SK-N-SH (cell line): ENCODE measurements around the gene TRIML1. TPM values are rescaled to one million over a fixed set of nuclear protein-coding genes. Genes with fewer than 3 reads are reported as not detected.

Experiments used
- CTCF ChIA-PET: fragments of 300-600, 350-600 bp; formaldehyde crosslinking; extraction: SDS; loops from one replicate; lab custom pipeline; 2021; lab: Yijun Ruan, JAX
- POLR2A ChIA-PET: fragments of 350-600 bp; sonication (Branson Sonifier 250); formaldehyde crosslinking; extraction: SDS; loops from one replicate; lab custom pipeline; 2020; ENCODE audit warnings: antibody characterized with exemption, inconsistent platforms; lab: Yijun Ruan, JAX
- DNase-seq: peaks from one replicate; pipeline ENCODE4 v3.0.0; 2012
- H2AFZ ChIP-seq: fragments of 200-600 bp; sonication (generic); 2 replicates; pipeline ENCODE4 v1.8.1; 2016; ENCODE audit warnings: antibody characterized with exemption, mild to moderate bottlenecking, low read depth
- H3F3A ChIP-seq: fragments of 200-600 bp; sonication (generic); replicated peaks from 2 replicates; pipeline ENCODE3; 2016; ENCODE audit warnings: antibody characterized with exemption, mild to moderate bottlenecking; ENCODE audit not compliant: insufficient read depth
- H3K27ac ChIP-seq, 2 experiments: fragments of 200-500 bp in 1 of 2; fragments of 200-600 bp in 1 of 2; sonication (Bioruptor generic) in 1 of 2; sonication (generic), shearing (Covaris generic) in 1 of 2; 2 replicates each; pipeline versions ENCODE4 v1.5.1 to v1.6.1; 2014 to 2016; ENCODE audit warnings: low read depth in 2 of 2, inconsistent platforms in 1 of 2, low read length in 1 of 2, mild to moderate bottlenecking in 1 of 2, mixed read lengths in 1 of 2
- H3K27me3 ChIP-seq: fragments of 200-600 bp; sonication (generic), shearing (Covaris generic); 2 replicates; pipeline ENCODE4 v1.6.1; 2016; ENCODE audit warnings: mixed run types; ENCODE audit not compliant: insufficient read depth
- H3K36me3 ChIP-seq, 2 experiments: fragments of 200-500 bp in 1 of 2; fragments of 200-600 bp in 1 of 2; sonication (Bioruptor generic) in 1 of 2; sonication (generic) in 1 of 2; replicated peaks in 1 of 2; 2 replicates each; pipeline versions ENCODE3 to v1.5.1; 2014 to 2016; ENCODE audit warnings: low read length in 1 of 2, mild to moderate bottlenecking in 1 of 2; ENCODE audit not compliant: insufficient read depth in 2 of 2, control insufficient read depth in 1 of 2
- H3K4me1 ChIP-seq, 2 experiments: fragments of 200-500 bp in 1 of 2; fragments of 200-600 bp in 1 of 2; sonication (Bioruptor generic) in 1 of 2; sonication (generic), shearing (Covaris generic) in 1 of 2; 2 replicates each; pipeline versions ENCODE4 v1.5.1 to v1.6.1; 2014 to 2016; ENCODE audit warnings: low read depth in 1 of 2, low read length in 1 of 2, mixed run types in 1 of 2; ENCODE audit not compliant: insufficient read depth in 2 of 2, control insufficient read depth in 1 of 2
- H3K4me2 ChIP-seq: fragments of 200-600 bp; sonication (generic), shearing (Covaris generic); 2 replicates; pipeline ENCODE4 v1.6.1; 2017; ENCODE audit warnings: mixed run types
- H3K4me3 ChIP-seq, 2 experiments: fragments of 200-500 bp in 1 of 2; fragments of 200-600 bp in 1 of 2; sonication (Bioruptor generic) in 1 of 2; sonication (generic), shearing (Covaris generic) in 1 of 2; 2 replicates each; pipeline versions ENCODE4 v1.5.1 to v1.8.1; 2014 to 2016; ENCODE audit warnings: low read depth in 2 of 2, inconsistent platforms in 1 of 2, low read length in 1 of 2, mild to moderate bottlenecking in 1 of 2, mixed read lengths in 1 of 2, moderate library complexity in 1 of 2
- H3K79me2 ChIP-seq: fragments of 200-600 bp; sonication (generic); 2 replicates; pipeline ENCODE4 v1.8.1; 2017; ENCODE audit warnings: mild to moderate bottlenecking; ENCODE audit not compliant: insufficient read depth
- H3K9ac ChIP-seq: fragments of 200-600 bp; sonication (generic); 2 replicates; pipeline ENCODE4 v1.6.1; 2017; ENCODE audit warnings: mixed run types
- H3K9me2 ChIP-seq: fragments of 200-600 bp; sonication (generic); 2 replicates; pipeline ENCODE4 v1.6.1; 2017; ENCODE audit warnings: mixed run types
- H3K9me3 ChIP-seq: fragments of 200-600 bp; sonication (generic); 2 replicates; pipeline ENCODE4 v1.6.1; 2017; ENCODE audit warnings: mixed run types, mild to moderate bottlenecking, moderate library complexity
- H4K20me1 ChIP-seq: fragments of 200-600 bp; sonication (generic); 2 replicates; pipeline ENCODE4 v1.6.1; 2017; ENCODE audit warnings: mild to moderate bottlenecking, mixed run types; ENCODE audit not compliant: insufficient read depth
- CHD2 ChIP-seq: fragments of 150-350 bp; IDR thresholded peaks from 2 replicates; pipeline ENCODE4 v1.6.1; 2018; ENCODE audit warnings: low read length; ENCODE audit not compliant: partially characterized antibody
- FOSL2 ChIP-seq: IDR thresholded peaks from 2 replicates; pipeline ENCODE4 v1.4.0; 2012; ENCODE audit warnings: low read depth, mild to moderate bottlenecking, moderate library complexity, borderline replicate concordance
- RAD21 ChIP-seq: IDR thresholded peaks from 2 replicates; pipeline ENCODE4 v1.6.1; 2012; ENCODE audit warnings: mild to moderate bottlenecking, low read length
- RCOR1 ChIP-seq: fragments of 150-350 bp; IDR thresholded peaks from 2 replicates; pipeline ENCODE4 v1.6.1; 2017; ENCODE audit warnings: antibody characterized with exemption, low read length
- RFX5 ChIP-seq: IDR thresholded peaks from 2 replicates; pipeline ENCODE4 v1.6.1; 2012; ENCODE audit warnings: mild to moderate bottlenecking, improper control_type of control experiment, low read length
- RXRA ChIP-seq: IDR thresholded peaks from 2 replicates; pipeline ENCODE4 v1.4.0; 2012; ENCODE audit warnings: low read depth, mild to moderate bottlenecking, borderline replicate concordance
- TAF1 ChIP-seq: IDR thresholded peaks from 2 replicates; pipeline ENCODE4 v1.6.1; 2012; ENCODE audit warnings: low read depth, mild to moderate bottlenecking, low read length, moderate library complexity, borderline replicate concordance
- YY1 ChIP-seq: IDR thresholded peaks from 2 replicates; pipeline ENCODE4 v1.4.0; 2012; ENCODE audit warnings: low read depth, mild to moderate bottlenecking
- WGBS: methylation state at CpG from one replicate; pipeline ENCODE4 v1.1.6; 2017; ENCODE audit warnings: low lambda C conversion rate; 5-methylcytosine and 5-hydroxymethylcytosine counted together
- polyA plus RNA-seq, 3 experiments: library from polyadenylated mRNA; depleted of rRNA; stranded (reverse); fragments of >200 nt; gene quantifications; 2 replicates each; pipeline ENCODE4 v1.2.3, GENCODE V29; 2012
- TF ChIP-seq, protein P1 (sequence below): IDR thresholded peaks from 2 replicates; pipeline ENCODE4 v1.4.0; 2012; ENCODE audit warnings: low read depth, borderline replicate concordance
- TF ChIP-seq, protein P2 (sequence below): fragments of 150-350 bp; IDR thresholded peaks from 2 replicates; pipeline ENCODE4 v1.6.1; 2016; ENCODE audit warnings: mild to moderate bottlenecking, low read depth, low read length
- TF ChIP-seq, protein P3 (sequence below): fragments of 150-350 bp; IDR thresholded peaks from 2 replicates; pipeline ENCODE4 v1.6.1; 2017; ENCODE audit warnings: antibody characterized with exemption, low read length, low read depth, borderline replicate concordance

TRIML1 gene
- polyA plus RNA-seq, 1 of the 3 experiments (the other 2 are of a cell fraction) = not detected

DNA sequence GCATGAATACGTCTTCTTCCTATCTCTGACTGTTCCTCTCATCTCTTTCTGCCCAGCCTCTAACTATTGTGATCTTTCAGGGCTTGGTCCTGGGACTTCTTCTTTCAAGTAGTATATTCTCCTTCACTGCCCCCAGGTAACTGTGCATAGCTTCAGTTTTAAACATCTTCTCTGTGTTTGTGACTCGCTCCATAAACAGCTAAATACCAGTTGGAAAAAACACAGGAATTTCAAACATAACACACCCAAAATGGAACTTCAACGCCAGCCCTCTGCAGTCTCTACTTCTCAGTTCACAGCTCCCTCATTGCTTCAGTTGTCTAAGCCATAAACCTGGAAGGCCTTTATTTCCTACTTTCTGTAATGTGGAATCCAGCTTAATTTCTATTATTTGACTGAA lies 46.4 kb upstream of the TRIML1 start:
- ChIA-PET CTCF (no interaction called here), POLR2A (no interaction called here)
- no peak overlapping the region for H2AFZ ChIP-seq
- H3K9me2 ChIP-seq = no peaks in the 10 kb centered on the region
- no peaks in the 10 kb centered on the region for H4K20me1 ChIP-seq
- no peak overlapping the region for H3K4me3 ChIP-seq
- DNase-seq = no peak
- no peaks in the 10 kb centered on the region for H3K9me3 ChIP-seq
- no peaks in the 10 kb centered on the region for H3K27me3 ChIP-seq
- H3K27ac ChIP-seq = no peak overlapping the region
- no peaks in the 10 kb centered on the region for H3K4me1 ChIP-seq
- H3K36me3 ChIP-seq = no peaks in the 10 kb centered on the region
- H3F3A ChIP-seq = no peaks in the 10 kb centered on the region
- H3K4me2 ChIP-seq = no peak overlapping the region
- H3K79me2 ChIP-seq = no peaks in the 10 kb centered on the region
- 29% methylated on average over 3 of the region's 3 CpGs for WGBS
- TF ChIP-seq, protein P1, sequence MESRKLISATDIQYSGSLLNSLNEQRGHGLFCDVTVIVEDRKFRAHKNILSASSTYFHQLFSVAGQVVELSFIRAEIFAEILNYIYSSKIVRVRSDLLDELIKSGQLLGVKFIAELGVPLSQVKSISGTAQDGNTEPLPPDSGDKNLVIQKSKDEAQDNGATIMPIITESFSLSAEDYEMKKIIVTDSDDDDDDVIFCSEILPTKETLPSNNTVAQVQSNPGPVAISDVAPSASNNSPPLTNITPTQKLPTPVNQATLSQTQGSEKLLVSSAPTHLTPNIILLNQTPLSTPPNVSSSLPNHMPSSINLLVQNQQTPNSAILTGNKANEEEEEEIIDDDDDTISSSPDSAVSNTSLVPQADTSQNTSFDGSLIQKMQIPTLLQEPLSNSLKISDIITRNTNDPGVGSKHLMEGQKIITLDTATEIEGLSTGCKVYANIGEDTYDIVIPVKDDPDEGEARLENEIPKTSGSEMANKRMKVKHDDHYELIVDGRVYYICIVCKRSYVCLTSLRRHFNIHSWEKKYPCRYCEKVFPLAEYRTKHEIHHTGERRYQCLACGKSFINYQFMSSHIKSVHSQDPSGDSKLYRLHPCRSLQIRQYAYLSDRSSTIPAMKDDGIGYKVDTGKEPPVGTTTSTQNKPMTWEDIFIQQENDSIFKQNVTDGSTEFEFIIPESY = no peak
- H3K9ac ChIP-seq = no peak overlapping the region

DNA sequence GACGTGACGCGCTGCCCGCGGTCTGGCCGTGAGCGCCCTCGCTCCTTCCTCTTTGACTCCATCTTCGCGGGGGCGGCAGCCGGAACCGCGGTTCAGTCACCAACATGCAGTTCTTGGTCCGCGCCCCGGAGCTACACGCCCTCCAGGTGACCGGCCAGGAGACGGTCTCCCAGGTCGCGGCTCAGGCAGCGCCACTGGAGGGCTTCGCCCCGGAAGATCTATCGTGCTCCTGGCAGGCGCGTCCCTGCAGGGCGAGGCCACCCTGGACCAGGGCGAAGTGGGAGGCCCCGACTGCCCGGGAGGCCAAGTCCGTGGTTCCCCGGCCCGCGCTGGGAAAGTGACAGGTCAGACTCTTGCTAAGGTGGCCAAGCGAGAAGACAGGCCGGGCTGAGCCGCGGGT lies 32.8 kb upstream of the TRIML1 start:
- no peak overlapping the region for H3K4me3 ChIP-seq
- TF ChIP-seq, protein P2, sequence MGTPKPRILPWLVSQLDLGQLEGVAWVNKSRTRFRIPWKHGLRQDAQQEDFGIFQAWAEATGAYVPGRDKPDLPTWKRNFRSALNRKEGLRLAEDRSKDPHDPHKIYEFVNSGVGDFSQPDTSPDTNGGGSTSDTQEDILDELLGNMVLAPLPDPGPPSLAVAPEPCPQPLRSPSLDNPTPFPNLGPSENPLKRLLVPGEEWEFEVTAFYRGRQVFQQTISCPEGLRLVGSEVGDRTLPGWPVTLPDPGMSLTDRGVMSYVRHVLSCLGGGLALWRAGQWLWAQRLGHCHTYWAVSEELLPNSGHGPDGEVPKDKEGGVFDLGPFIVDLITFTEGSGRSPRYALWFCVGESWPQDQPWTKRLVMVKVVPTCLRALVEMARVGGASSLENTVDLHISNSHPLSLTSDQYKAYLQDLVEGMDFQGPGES = no peak
- TF ChIP-seq, all 33 proteins: peak for 0
- Histone ChIP-seq H3K79me2 (no peaks in the 10 kb centered on the region), H3K9me3 (no peaks in the 10 kb centered on the region), H3K27me3 (no peaks in the 10 kb centered on the region), H3K9me2 (no peaks in the 10 kb centered on the region), H4K20me1 (no peaks in the 10 kb centered on the region), H3K36me3 (no peaks in the 10 kb centered on the region), H3K9ac (no peak overlapping the region), H3K27ac (no peak overlapping the region), H3F3A (peaks cover 4% of the 10 kb centered on the region), H3K4me1 (no peaks in the 10 kb centered on the region), H3K4me2 (no peak overlapping the region), H2AFZ (no peak overlapping the region)
- 84% methylated on average over 32 of the region's 40 CpGs for WGBS
- POLR2A ChIA-PET = no interaction called here
- CTCF ChIA-PET = no interaction called here
- peak; percentile 13 for DNase-seq

DNA sequence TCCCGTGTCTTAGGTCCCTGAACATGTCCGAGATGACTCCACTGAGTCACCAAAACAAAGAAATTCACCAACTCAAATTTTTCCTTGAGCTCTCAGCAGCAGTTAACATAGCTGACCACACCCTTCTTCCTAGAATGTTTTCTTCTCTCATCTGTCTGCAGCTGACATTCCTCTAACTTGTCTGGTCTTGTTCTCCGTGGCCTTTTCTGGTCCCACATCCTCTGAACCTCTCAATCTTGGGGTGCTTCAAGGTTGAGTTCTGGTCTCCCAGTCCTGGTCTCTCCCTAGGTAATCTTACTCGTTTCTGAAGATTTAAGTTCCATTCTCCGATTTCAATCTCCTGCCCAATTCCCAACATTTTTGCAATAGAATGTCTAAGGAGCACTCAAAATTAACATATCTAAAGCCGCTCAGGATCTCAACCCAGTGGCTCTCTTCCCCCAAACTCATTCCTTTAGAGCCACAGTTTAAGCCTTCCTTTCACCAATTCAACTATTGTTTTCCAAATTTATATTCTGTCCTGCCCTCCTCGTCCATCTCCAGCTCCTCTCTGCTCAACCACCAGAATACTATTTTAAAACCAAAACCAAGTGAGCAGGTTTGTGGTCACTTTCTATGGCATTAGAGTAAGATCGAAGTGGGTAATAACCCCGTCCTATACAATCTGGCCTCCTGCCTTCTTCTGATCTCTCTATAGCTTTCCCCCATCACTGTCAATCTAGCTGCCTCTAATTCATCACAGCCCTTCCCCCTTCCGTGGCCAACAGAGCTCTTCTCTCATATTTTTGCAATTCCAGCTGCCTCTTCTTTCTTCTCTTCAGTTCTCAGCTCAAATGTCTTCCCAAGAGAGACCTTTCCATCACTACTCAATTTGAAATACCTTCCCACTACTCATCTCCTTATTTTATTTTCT lies 31.1 kb upstream of the TRIML1 start:
- Histone ChIP-seq H3K36me3 (no peaks in the 10 kb centered on the region), H4K20me1 (no peaks in the 10 kb centered on the region), H3K9me2 (no peaks in the 10 kb centered on the region), H3K9ac (no peak overlapping the region), H3K4me1 (no peaks in the 10 kb centered on the region), H3K4me3 (no peak overlapping the region), H3K79me2 (no peaks in the 10 kb centered on the region), H3K27ac (no peak overlapping the region), H2AFZ (no peak overlapping the region), H3F3A (peaks cover 4% of the 10 kb centered on the region), H3K4me2 (no peak overlapping the region), H3K27me3 (no peaks in the 10 kb centered on the region), H3K9me3 (no peaks in the 10 kb centered on the region)
- ChIA-PET POLR2A (no interaction called here), CTCF (no interaction called here)
- TF ChIP-seq TAF1 (no peak), RFX5 (no peak), YY1 (no peak), FOSL2 (no peak), RXRA (no peak), RAD21 (no peak), CHD2 (no peak), RCOR1 (no peak)
- TF ChIP-seq, protein P3, sequence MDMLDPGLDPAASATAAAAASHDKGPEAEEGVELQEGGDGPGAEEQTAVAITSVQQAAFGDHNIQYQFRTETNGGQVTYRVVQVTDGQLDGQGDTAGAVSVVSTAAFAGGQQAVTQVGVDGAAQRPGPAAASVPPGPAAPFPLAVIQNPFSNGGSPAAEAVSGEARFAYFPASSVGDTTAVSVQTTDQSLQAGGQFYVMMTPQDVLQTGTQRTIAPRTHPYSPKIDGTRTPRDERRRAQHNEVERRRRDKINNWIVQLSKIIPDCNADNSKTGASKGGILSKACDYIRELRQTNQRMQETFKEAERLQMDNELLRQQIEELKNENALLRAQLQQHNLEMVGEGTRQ = no peak
- 25% methylated on average over 10 of the region's 10 CpGs for WGBS
- DNase-seq = no peak
